ENCODE results near the gene ITIH4. TPM values are rescaled to one million over a fixed set of nuclear protein-coding genes. Genes with fewer than 3 reads are reported as not detected.
A peak's percentile ranks its signal among the peaks of the same experiment; 100 is the strongest.

The ITIH4 gene
- total and polyA plus RNA-seq, 2 of the 13 experiments (the other 11 are each of a cell fraction or from before 2014, with no cell fraction given) = 2.7 to 5.3 TPM

- TF ChIP-seq HINFP (CRISPR knock-in tag; IDR thresholded peaks at IDR 0.05; ENCODE audit: low read depth) (no peak), REST (IDR thresholded peaks at IDR 0.05; ENCODE audit: borderline replicate concordance in 1 of 2, low read depth in 1 of 2, low read length in 2 of 2) (no peak), BCL6 (CRISPR knock-in tag; IDR thresholded peaks at IDR 0.05) (peak; percentile 76), ZBTB20 (CRISPR knock-in tag; IDR thresholded peaks at IDR 0.05; ENCODE audit: borderline replicate concordance, low read depth) (no peak), CREM (IDR thresholded peaks at IDR 0.05) (peak; percentile 53; the same call in 1 of the 2 replicates), CREM (CRISPR knock-in tag; IDR thresholded peaks at IDR 0.05) (no peak), ZNF547 (CRISPR knock-in tag; IDR thresholded peaks at IDR 0.05) (no peak; the same call in 1 of the 2 replicates), ZKSCAN5 (CRISPR knock-in tag; IDR thresholded peaks at IDR 0.05) (no peak), RERE (CRISPR knock-in tag; IDR thresholded peaks at IDR 0.05; ENCODE audit: low read depth) (no peak), SRY (CRISPR knock-in tag; IDR thresholded peaks at IDR 0.05) (peak; percentile 52; the same call in 1 of the 2 replicates), ARID5B (CRISPR knock-in tag; IDR thresholded peaks at IDR 0.05) (peak; percentile 63; the same call in 1 of the 2 replicates)
Measured at GRCh38 chr3:52794612-52795099, 35.8 kb downstream of the ITIH4 start, which contains the start of gene ITIH3 (continued).

Data from HepG2 (cell line).